ENCODE measurements around the gene MCEE. TPM values are rescaled to one million over a fixed set of nuclear protein-coding genes. Genes with fewer than 3 reads are reported as not detected.

Gene MCEE
- total RNA-seq, 1 experiment from 2014 or later = 11.8 TPM

- no TSS peak for BruUV-seq (replicated peaks)
- Histone ChIP-seq H3K27me3 (replicated peaks; ENCODE audit: insufficient read depth, low read depth, low read length, poor library complexity) (no peaks in the 10 kb centered on the region), H3K36me3 (ENCODE audit: insufficient read depth, low read length, poor library complexity, severe bottlenecking) (peaks cover 6% of the 10 kb centered on the region), H3K9me3 (ENCODE audit: low read depth, low read length, poor library complexity, severe bottlenecking) (no peaks in the 10 kb centered on the region), H3K4me1 (ENCODE audit: insufficient read depth, low read length, poor library complexity, severe bottlenecking) (no peaks in the 10 kb centered on the region), H3K27ac (ENCODE audit: low read depth, low read length, poor library complexity, severe bottlenecking) (no peak overlapping the region), H3K4me3 (ENCODE audit: low read depth, low read length, poor library complexity, severe bottlenecking) (no peak overlapping the region)
- DNase-seq (ENCODE audit: low spot score) = no peak
- POLR2A ChIA-PET (ENCODE audit: low non-redundant PET) = no interaction called here
- CTCF ChIA-PET = no interaction called here
- intact Hi-C loops (cut with micrococcal nuclease; ENCODE audit: unreplicated experiment) = no loop called here
- TF ChIP-seq, protein P1, sequence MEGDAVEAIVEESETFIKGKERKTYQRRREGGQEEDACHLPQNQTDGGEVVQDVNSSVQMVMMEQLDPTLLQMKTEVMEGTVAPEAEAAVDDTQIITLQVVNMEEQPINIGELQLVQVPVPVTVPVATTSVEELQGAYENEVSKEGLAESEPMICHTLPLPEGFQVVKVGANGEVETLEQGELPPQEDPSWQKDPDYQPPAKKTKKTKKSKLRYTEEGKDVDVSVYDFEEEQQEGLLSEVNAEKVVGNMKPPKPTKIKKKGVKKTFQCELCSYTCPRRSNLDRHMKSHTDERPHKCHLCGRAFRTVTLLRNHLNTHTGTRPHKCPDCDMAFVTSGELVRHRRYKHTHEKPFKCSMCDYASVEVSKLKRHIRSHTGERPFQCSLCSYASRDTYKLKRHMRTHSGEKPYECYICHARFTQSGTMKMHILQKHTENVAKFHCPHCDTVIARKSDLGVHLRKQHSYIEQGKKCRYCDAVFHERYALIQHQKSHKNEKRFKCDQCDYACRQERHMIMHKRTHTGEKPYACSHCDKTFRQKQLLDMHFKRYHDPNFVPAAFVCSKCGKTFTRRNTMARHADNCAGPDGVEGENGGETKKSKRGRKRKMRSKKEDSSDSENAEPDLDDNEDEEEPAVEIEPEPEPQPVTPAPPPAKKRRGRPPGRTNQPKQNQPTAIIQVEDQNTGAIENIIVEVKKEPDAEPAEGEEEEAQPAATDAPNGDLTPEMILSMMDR (conservative IDR thresholded peaks at IDR 0.05; ENCODE audit: low read depth, low read length) = no peak
- no peak for TF ChIP-seq EZH2 (IDR thresholded peaks at IDR 0.05; ENCODE audit: borderline replicate concordance, low read depth, low read length, poor library complexity, severe bottlenecking)
Observed at GRCh38 chr2:71120195-71120594, 9.8 kb downstream of the MCEE start.

DNA sequence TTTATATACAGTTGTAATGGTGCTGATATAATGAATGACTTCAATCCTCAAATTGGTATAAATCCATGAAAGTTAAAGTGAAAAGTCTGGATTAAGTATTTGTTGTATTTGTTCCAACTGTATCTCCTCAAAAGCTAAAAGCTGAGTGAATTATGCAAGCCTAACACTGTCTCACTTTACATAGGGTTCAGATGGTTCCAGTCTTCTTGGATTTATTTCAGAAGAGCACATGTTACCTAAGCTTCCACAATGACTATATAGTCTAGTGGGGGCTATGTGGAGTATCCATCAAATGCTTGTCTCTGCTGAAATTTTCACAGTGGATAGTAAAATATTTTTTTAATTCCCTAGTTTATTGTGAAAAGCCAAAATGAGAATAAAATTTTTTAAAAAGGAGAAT, 13.0 kb downstream of the MCEE start:
- Histone ChIP-seq H3K4me3 (ENCODE audit: low read depth, low read length, poor library complexity, severe bottlenecking) (no peak overlapping the region), H3K36me3 (ENCODE audit: insufficient read depth, low read length, poor library complexity, severe bottlenecking) (peaks cover 3% of the 10 kb centered on the region), H3K4me1 (ENCODE audit: insufficient read depth, low read length, poor library complexity, severe bottlenecking) (no peaks in the 10 kb centered on the region), H3K27ac (ENCODE audit: low read depth, low read length, poor library complexity, severe bottlenecking) (no peak overlapping the region), H3K9me3 (ENCODE audit: low read depth, low read length, poor library complexity, severe bottlenecking) (no peaks in the 10 kb centered on the region), H3K27me3 (replicated peaks; ENCODE audit: insufficient read depth, low read depth, low read length, poor library complexity) (no peaks in the 10 kb centered on the region)
- CTCF ChIA-PET = no interaction called here
- no peak for DNase-seq (ENCODE audit: low spot score)
- BruUV-seq (replicated peaks) = no TSS peak
- POLR2A ChIA-PET (ENCODE audit: low non-redundant PET) = no interaction called here
- TF ChIP-seq EZH2 (IDR thresholded peaks at IDR 0.05; ENCODE audit: borderline replicate concordance, low read depth, low read length, poor library complexity, severe bottlenecking) = no peak
- TF ChIP-seq, protein P1 (conservative IDR thresholded peaks at IDR 0.05; ENCODE audit: low read depth, low read length) = no peak
- intact Hi-C loops (cut with micrococcal nuclease; ENCODE audit: unreplicated experiment) = no loop called here

GRCh38 chr2:71113843-71114242, 16.2 kb downstream of the MCEE start:
- no peaks in the 10 kb centered on the region for H3K9me3 ChIP-seq (ENCODE audit: low read depth, low read length, poor library complexity, severe bottlenecking)
- no peak for DNase-seq (ENCODE audit: low spot score)
- ChIA-PET POLR2A (ENCODE audit: low non-redundant PET) (no interaction called here), CTCF (no interaction called here)
- TF ChIP-seq, protein P1 (conservative IDR thresholded peaks at IDR 0.05; ENCODE audit: low read depth, low read length) = no peak
- no peak for TF ChIP-seq EZH2 (IDR thresholded peaks at IDR 0.05; ENCODE audit: borderline replicate concordance, low read depth, low read length, poor library complexity, severe bottlenecking)
- no peak overlapping the region for H3K27ac ChIP-seq (ENCODE audit: low read depth, low read length, poor library complexity, severe bottlenecking)
- no TSS peak for BruUV-seq (replicated peaks)
- H3K36me3 ChIP-seq (ENCODE audit: insufficient read depth, low read length, poor library complexity, severe bottlenecking) = peaks cover 10% of the 10 kb centered on the region
- no peak overlapping the region for H3K4me3 ChIP-seq (ENCODE audit: low read depth, low read length, poor library complexity, severe bottlenecking)
- intact Hi-C loops (cut with micrococcal nuclease; ENCODE audit: unreplicated experiment) = no loop called here
- H3K4me1 ChIP-seq (ENCODE audit: insufficient read depth, low read length, poor library complexity, severe bottlenecking) = no peaks in the 10 kb centered on the region
- no peaks in the 10 kb centered on the region for H3K27me3 ChIP-seq (replicated peaks; ENCODE audit: insufficient read depth, low read depth, low read length, poor library complexity)
